HEK293 (cell line): ENCODE results near the gene SMIM13.

Experiments
- OVOL3 ChIP-seq: fragments of 450-650 bp; formaldehyde crosslinking; IDR thresholded peaks from 2 replicates; pipeline ENCODE4 v1.5.1; 2016; ENCODE audit warnings: missing biosample characterization, missing genetic modification characterization
- SP2 ChIP-seq: fragments of 450-650 bp; formaldehyde crosslinking; IDR thresholded peaks from 2 replicates; pipeline ENCODE4 v1.5.1; 2016; ENCODE audit warnings: missing biosample characterization, missing genetic modification characterization
- ZNF16 ChIP-seq: fragments of 450-650 bp; formaldehyde crosslinking; IDR thresholded peaks from 2 replicates; pipeline ENCODE4 v1.5.1; 2016; ENCODE audit warnings: low read depth, missing biosample characterization, missing genetic modification characterization
- ZNF184 ChIP-seq: fragments of 450-650 bp; IDR thresholded peaks from 2 replicates; pipeline ENCODE4 v1.5.1; 2018; ENCODE audit warnings: missing biosample characterization, mild to moderate bottlenecking, missing genetic modification characterization
- ZNF335 ChIP-seq: fragments of 450-650 bp; formaldehyde crosslinking; conservative IDR thresholded peaks from 2 replicates; pipeline ENCODE4 v1.5.1; 2016; ENCODE audit warnings: missing biosample characterization, missing genetic modification characterization
- ZNF350 ChIP-seq: fragments of 450-650 bp; formaldehyde crosslinking; IDR thresholded peaks from 2 replicates; pipeline ENCODE4 v1.5.0; 2017; ENCODE audit warnings: missing biosample characterization, mild to moderate bottlenecking, missing genetic modification characterization
- ZNF354C ChIP-seq: fragments of 450-650 bp; formaldehyde crosslinking; IDR thresholded peaks from 2 replicates; pipeline ENCODE4 v1.5.1; 2016; ENCODE audit warnings: missing biosample characterization, missing genetic modification characterization, low read depth, borderline replicate concordance
- ZNF629 ChIP-seq: fragments of 450-650 bp; formaldehyde crosslinking; IDR thresholded peaks from 2 replicates; pipeline ENCODE4 v1.5.1; 2017; ENCODE audit warnings: missing biosample characterization, missing genetic modification characterization
- ZNF658 ChIP-seq: fragments of 450-650 bp; formaldehyde crosslinking; IDR thresholded peaks from 2 replicates; pipeline ENCODE4; 2016; ENCODE audit warnings: missing biosample characterization, missing genetic modification characterization
- TF ChIP-seq, protein P1 (sequence below): fragments of 450-650 bp; formaldehyde crosslinking; IDR thresholded peaks from 2 replicates; pipeline ENCODE4 v1.5.1; 2016; ENCODE audit warnings: missing biosample characterization, missing genetic modification characterization
- TF ChIP-seq, protein P2 (sequence below): IDR thresholded peaks from 2 replicates; pipeline ENCODE4 v1.6.1; 2011; ENCODE audit warnings: mild to moderate bottlenecking, low read depth, low read length, borderline replicate concordance
- TF ChIP-seq, protein P3 (sequence below): fragments of 450-650 bp; formaldehyde crosslinking; IDR thresholded peaks from 2 replicates; pipeline ENCODE4 v1.5.1; 2016; ENCODE audit warnings: missing biosample characterization, missing genetic modification characterization, low read depth

DNA sequence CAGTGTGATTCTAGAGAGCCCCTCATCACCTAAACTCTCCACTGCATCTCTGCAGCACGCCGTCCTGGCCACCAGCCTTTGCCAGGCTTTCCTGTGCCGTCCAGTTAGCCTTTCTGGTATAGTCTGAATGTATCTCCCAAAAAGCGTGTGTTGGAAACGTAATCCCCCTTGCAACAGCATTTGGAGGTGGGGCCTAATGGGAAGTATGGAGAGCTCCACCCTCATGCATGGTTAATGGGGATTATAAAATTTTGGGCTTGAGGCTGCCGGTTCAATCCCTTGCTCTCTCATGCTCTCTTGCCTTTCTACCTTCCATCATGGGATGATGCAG lies 85.4 kb downstream of the SMIM13 start:
- TF ChIP-seq ZNF354C (no peak), ZNF350 (tag by site-specific recombination) (no peak), ZNF184 (no peak), OVOL3 (no peak), ZNF16 (tag by site-specific recombination) (no peak), ZNF629 (tag by site-specific recombination) (no peak), SP2 (no peak), ZNF335 (tag by site-specific recombination) (no peak), ZNF658 (tag by site-specific recombination) (no peak)
- TF ChIP-seq, protein P1, sequence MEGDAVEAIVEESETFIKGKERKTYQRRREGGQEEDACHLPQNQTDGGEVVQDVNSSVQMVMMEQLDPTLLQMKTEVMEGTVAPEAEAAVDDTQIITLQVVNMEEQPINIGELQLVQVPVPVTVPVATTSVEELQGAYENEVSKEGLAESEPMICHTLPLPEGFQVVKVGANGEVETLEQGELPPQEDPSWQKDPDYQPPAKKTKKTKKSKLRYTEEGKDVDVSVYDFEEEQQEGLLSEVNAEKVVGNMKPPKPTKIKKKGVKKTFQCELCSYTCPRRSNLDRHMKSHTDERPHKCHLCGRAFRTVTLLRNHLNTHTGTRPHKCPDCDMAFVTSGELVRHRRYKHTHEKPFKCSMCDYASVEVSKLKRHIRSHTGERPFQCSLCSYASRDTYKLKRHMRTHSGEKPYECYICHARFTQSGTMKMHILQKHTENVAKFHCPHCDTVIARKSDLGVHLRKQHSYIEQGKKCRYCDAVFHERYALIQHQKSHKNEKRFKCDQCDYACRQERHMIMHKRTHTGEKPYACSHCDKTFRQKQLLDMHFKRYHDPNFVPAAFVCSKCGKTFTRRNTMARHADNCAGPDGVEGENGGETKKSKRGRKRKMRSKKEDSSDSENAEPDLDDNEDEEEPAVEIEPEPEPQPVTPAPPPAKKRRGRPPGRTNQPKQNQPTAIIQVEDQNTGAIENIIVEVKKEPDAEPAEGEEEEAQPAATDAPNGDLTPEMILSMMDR (tag by site-specific recombination): no peak
- TF ChIP-seq, protein P2, sequence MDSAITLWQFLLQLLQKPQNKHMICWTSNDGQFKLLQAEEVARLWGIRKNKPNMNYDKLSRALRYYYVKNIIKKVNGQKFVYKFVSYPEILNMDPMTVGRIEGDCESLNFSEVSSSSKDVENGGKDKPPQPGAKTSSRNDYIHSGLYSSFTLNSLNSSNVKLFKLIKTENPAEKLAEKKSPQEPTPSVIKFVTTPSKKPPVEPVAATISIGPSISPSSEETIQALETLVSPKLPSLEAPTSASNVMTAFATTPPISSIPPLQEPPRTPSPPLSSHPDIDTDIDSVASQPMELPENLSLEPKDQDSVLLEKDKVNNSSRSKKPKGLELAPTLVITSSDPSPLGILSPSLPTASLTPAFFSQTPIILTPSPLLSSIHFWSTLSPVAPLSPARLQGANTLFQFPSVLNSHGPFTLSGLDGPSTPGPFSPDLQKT: no peak
- TF ChIP-seq, protein P3, sequence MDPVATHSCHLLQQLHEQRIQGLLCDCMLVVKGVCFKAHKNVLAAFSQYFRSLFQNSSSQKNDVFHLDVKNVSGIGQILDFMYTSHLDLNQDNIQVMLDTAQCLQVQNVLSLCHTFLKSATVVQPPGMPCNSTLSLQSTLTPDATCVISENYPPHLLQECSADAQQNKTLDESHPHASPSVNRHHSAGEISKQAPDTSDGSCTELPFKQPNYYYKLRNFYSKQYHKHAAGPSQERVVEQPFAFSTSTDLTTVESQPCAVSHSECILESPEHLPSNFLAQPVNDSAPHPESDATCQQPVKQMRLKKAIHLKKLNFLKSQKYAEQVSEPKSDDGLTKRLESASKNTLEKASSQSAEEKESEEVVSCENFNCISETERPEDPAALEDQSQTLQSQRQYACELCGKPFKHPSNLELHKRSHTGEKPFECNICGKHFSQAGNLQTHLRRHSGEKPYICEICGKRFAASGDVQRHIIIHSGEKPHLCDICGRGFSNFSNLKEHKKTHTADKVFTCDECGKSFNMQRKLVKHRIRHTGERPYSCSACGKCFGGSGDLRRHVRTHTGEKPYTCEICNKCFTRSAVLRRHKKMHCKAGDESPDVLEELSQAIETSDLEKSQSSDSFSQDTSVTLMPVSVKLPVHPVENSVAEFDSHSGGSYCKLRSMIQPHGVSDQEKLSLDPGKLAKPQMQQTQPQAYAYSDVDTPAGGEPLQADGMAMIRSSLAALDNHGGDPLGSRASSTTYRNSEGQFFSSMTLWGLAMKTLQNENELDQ (tag by site-specific recombination): no peak
